HEK293T (cell line): ENCODE measurements around the gene CPVL.

Source experiments
- ARNT ChIP-seq: fragments of 450-650 bp; IDR thresholded peaks from 2 replicates; pipeline ENCODE4 v1.6.1; 2017; ENCODE audit warnings: mild to moderate bottlenecking
- BHLHE40 ChIP-seq: fragments of 450-650 bp; IDR thresholded peaks from 2 replicates; pipeline ENCODE4 v1.6.1; 2016; ENCODE audit warnings: mild to moderate bottlenecking, moderate library complexity, borderline replicate concordance
- ELF4 ChIP-seq: fragments of 450-650 bp; IDR thresholded peaks from 2 replicates; pipeline ENCODE4 v1.6.1; 2017; ENCODE audit warnings: antibody characterized with exemption
- FOXA1 ChIP-seq: fragments of 450-650 bp; IDR thresholded peaks from 2 replicates; pipeline ENCODE4 v1.6.1; 2016; ENCODE audit warnings: mild to moderate bottlenecking
- FOXK2 ChIP-seq: fragments of 450-650 bp; IDR thresholded peaks from 2 replicates; pipeline ENCODE4 v1.6.1; 2016; ENCODE audit warnings: mild to moderate bottlenecking
- FOXM1 ChIP-seq: fragments of 450-650 bp; IDR thresholded peaks from 2 replicates; pipeline ENCODE4 v1.6.1; 2017; ENCODE audit warnings: mild to moderate bottlenecking, borderline replicate concordance
- HDGF ChIP-seq: fragments of 450-650 bp; IDR thresholded peaks from 2 replicates; pipeline ENCODE4 v1.6.1; 2017; ENCODE audit warnings: antibody characterized with exemption, borderline replicate concordance
- L3MBTL2 ChIP-seq: fragments of 450-650 bp; conservative IDR thresholded peaks from 2 replicates; pipeline ENCODE4 v1.6.1; 2016; ENCODE audit warnings: mild to moderate bottlenecking
- NFRKB ChIP-seq: fragments of 450-650 bp; IDR thresholded peaks from 2 replicates; pipeline ENCODE4 v1.6.1; 2016; ENCODE audit warnings: mild to moderate bottlenecking, moderate library complexity
- SP1 ChIP-seq: fragments of 450-650 bp; IDR thresholded peaks from 2 replicates; pipeline ENCODE4 v1.6.1; 2017
- SUZ12 ChIP-seq: fragments of 450-650 bp; IDR thresholded peaks from 2 replicates; pipeline ENCODE4 v1.6.1; 2016; ENCODE audit warnings: mild to moderate bottlenecking
- TARDBP ChIP-seq: fragments of 450-650 bp; IDR thresholded peaks from 2 replicates; pipeline ENCODE4 v1.6.1; 2016
- TF ChIP-seq, protein P1 (sequence below): fragments of 450-650 bp; IDR thresholded peaks from 2 replicates; pipeline ENCODE4 v1.6.1; 2016

- TF ChIP-seq, protein P1, sequence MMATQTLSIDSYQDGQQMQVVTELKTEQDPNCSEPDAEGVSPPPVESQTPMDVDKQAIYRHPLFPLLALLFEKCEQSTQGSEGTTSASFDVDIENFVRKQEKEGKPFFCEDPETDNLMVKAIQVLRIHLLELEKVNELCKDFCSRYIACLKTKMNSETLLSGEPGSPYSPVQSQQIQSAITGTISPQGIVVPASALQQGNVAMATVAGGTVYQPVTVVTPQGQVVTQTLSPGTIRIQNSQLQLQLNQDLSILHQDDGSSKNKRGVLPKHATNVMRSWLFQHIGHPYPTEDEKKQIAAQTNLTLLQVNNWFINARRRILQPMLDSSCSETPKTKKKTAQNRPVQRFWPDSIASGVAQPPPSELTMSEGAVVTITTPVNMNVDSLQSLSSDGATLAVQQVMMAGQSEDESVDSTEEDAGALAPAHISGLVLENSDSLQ = no peak
- TF ChIP-seq BHLHE40 (no peak), TARDBP (no peak), ELF4 (no peak), ARNT (no peak), SP1 (no peak), L3MBTL2 (no peak), HDGF (no peak), FOXK2 (no peak), SUZ12 (no peak), FOXA1 (no peak), NFRKB (no peak), FOXM1 (no peak)
These were observed 29.8 kb downstream of the CPVL start for GRCh38 chr7:29116361-29117200.
